ELR (cell line): Measurements from ENCODE around the gene RNF169.

Experiments used
- DNase-seq: peaks from one replicate; pipeline ENCODE4 v3.0.0-alpha.2; 2015; ENCODE audit warnings: low read depth

The RNF169 gene

DNA sequence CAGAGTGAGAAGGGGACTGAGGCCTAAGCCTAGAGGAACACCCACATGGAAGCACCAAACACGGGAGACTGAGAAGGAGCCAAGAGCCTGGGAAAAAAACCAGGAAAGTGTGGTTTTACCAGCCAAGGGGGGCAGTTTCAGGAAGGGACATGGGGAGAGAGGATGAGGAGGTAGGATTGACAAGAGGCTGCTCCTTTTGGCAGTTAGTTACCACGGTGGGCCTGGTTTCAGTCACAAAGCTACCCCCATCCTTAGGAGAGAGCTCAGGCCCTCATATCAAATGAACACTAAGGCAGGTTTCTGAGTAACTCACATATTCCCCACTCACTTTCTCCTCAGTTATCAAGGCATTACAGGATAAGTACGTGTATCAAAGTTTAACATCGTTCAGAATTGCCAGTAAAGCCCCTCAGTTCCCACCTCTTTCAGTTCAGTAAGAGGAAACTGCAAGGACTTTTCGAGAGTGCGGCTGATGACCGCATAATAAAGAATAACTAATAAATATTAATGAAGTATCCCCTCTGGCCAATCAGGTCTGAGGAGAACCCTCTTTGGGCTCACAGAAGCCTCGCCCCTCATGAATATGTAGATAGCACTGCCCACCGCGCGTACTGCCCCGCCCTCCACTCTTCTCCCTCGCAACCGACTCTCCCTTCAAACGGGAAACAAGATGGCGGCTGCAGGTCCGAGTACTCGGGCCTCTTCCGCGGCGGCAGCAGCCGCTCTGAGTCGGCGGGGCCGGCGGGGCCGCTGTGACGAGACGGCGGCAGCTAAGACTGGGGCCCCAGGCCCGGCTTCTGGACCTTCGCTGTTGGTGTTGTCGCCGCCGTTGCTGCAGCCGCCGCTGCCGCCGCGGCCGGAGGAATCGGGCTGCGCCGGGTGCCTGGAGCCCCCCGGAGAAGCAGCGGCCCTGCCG, at the start of gene RNF169:
RNF169 (plus strand) TSS at position 639 of the 916 bp plus-strand sequence; CDS start at position 671, 32 bp downstream.
- peak; percentile 98 for DNase-seq

- no peak for DNase-seq
Measured at GRCh38 chr11:74699615-74700396, 48.8 kb upstream of the RNF169 start.

GRCh38 chr11:74701351-74701750, 47.3 kb upstream of the RNF169 start:
- DNase-seq: no peak

DNA sequence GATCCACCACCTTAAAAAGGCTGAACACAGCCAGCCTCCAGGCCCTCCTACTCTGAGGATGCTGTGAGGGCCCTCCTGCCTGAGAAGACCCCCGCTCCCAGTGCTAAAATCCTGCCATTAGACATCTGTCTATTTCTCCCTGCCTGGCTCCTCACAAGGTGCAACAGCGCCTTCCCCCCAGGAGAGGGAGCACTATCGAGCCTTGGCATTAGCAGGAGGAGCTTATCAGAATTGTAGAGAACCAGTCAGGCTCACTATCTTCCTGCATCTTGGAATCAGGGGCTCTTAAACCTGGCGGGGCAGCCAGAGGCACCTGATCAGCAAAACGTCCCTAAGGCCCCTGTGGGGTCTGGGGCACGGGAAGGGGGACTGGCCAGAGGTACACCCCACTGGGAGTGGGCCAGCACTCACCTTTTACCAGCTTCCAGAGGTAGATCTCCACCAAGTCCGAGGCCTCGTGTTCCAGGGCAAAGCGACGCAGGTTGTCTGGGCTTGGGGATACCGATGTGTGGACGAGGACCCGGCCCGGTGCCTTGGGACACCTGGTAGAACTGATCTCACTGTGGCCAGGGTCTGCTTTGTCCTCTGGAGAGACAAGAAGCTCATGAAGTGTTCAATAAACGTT, 46.2 kb upstream of the RNF169 start:
- DNase-seq: peak; percentile 77

DNA sequence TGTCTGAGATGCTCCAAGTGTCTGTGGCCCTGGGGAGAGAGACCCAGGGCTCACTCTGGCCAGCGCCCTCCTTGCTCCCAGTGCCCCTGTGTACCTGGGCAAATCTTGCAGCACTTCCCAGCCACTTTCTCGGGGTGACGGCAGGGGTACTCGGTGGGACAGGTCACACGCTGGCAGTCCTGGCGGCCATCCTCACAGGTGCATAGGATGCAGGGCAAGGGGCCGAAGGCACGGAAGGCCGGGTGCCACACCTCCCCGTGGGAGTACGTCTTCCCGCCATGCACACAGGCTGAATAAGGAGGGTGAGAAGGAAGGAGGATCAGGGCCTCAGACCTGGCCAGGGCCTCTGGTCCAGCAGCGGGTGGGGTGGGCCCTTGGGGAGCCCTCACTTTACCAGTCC, 45.4 kb upstream of the RNF169 start:
- no peak for DNase-seq

DNA sequence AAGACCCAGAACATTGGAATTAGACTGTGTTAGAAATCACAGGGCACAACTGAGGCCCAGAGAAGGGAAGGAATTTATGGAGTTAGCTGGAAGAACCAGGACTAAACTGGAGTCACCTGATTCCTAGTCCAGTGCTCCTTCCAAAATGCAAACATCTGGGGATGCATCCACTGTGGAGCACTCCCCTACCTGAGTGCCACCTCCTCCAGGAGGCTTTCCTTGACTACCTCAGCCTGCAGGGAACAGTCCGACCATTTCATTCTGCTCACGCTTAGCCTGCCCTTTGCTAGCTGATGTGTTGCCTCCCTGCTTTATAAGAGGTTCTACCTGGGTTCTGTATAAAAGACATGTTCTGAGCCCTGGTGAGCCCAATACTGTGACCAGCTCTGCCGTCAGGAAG, 41.5 kb upstream of the RNF169 start:
- no peak for DNase-seq

DNA sequence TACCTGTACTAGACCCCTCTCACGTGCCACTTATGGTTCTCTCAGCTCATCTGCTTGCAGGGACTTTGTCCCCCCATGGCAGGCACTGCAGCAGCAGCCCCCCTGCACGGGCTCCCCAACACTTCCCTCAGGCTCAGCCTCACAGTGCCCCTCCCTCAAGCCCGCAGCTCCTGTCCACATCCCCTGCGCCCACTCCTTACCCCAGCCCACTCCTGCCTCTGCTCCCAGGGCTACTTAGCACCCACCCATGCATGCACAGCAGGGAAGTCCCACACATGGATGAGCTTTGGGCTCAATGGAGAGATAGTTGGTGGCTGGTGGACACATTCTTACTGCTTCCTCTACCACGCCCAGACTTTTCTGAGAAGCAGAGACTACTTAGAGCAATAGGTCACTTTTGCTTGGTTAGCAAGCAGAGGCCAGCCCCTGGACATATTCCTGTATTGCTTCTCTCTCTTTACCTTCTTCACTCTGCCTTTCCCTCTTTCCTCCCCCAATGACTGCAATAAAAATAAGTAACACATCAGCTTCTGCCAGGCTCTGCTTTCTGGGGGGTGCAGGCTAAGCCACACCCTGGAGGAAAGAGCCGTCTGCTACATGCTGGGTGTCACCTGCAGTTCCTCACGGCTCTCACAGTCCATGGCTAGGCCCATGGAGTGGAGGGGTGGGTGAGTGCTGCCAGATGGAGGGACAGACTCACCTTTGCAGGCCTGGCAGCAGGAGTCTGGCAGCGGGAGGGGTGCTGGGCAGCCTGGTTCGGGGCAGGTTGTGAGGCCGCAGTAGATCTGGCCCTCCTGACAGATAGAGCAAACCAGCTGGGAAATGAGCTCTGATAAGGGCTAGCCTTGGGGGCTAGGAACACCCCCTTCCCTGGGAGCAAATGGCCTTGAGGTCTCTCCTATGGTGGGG, 40.8 kb upstream of the RNF169 start:
- DNase-seq: no peak

DNA sequence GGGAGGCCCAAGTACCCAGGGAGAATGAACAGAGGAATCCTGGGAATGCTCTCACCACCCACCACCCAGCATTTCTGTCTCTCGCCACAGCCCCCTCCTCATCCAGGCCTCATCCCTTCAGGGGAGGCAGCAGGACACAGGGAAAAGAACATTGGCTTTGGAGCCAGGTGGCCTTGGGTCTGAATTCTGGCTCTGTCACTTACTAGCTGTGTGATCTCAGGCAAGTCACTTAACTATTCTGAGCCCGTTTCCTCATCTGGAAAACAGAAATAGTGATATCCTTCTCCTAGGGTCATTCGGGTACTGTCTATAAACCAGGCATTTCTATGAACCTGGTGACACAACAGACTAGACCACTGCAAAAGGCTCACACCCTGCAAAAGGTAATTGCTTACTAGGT, 39.5 kb upstream of the RNF169 start:
- no peak for DNase-seq

DNA sequence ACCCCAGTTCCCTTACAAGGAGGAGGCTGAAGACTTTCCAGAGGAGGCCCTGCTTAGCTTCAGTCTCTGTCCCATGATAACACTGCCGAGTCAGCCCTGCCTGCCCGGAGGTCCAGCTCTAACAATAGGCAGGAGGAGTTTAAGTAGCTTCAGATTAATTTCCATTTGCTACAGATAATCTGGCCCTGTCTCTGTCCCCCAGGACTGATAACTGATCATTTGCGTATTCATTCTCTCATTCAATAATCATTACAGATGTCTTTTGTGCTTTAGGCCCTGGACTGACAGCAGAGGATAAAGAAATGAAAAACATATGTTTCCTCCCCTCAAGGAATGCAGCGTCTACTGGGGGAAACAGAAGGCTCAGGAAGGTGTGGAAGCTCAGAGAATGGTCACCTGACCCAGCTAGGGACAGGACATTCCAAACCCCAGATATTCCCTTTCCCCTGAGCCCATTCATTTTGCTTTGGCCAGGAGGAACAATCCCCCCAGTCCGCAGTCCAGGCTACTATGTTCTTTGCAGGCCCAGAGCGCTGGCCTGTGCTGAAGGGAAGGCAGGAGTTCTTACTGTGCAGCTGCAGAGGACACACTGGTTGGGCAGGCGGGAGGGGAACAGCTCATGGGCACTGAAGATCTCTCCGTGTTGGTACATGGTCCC, 38.2 kb upstream of the RNF169 start:
- DNase-seq: no peak

- DNase-seq: no peak
Measured at GRCh38 chr11:74713686-74714085, 35.0 kb upstream of the RNF169 start.

- no peak for DNase-seq
Measured at GRCh38 chr11:74714904-74715303, 33.7 kb upstream of the RNF169 start.

GRCh38 chr11:74717221-74717969, 31.3 kb upstream of the RNF169 start:
- no peak for DNase-seq

DNA sequence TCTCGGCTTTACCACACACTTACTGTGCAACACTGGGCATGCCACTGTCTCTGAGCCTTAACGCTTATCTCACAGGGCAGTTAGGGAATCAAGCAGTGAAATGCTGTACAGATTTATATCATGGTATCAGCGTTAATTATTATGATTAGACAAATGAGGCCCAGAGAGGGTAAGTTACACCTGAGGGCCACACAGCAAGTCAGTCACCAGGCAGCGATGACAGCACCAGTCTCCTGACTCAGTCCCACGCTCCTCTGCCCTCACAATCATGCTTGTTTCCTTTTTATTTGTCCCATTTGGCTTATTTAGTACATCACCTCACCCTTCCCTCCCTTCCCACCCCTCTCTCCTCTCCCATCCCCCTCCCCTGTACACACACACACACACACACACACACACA, 29.6 kb upstream of the RNF169 start:
- DNase-seq: no peak

DNA sequence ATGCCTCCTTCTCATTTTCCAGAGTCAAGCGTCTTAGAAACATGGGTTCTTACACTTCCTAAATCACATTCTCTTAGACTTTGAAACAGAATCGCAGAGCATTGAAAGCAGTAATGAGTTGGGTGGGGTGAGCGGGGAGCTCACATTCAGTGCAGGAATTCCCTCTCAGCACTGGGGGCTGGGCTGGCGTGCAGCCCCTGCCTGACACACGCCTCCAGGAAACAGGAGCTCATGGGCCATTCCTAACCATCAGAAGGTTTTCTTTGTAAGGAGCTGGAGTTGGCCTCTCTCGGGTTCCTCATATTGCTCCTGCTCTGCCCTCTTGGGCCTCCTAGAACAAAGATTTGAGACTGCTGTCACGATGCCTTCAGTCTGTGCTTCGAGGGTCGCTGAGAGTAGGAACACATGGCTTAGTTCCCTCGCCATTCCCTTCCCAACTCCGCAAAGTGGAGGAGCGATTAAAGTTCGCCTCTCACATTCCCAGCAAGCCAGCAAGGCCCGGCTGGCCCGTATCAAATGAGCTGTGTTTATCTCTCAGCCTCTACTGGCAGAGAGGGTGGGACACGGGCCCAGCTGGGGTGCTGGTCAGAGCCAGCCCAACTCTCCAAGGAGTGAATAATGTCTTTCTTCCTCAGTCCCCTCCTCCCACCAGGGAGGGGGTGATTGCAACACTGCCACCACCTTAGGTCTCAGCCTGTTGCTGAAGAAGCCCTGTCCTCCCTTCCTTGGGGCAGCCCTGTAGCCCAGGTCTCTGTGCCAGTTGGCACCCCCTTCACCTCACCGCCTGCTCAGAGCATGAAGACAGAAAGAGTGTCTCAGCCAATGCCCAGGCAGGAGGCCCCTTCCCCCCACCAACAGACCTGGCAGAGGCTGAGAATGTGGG, 27.8 kb upstream of the RNF169 start:
- no peak for DNase-seq

- DNase-seq: no peak
Measured at GRCh38 chr11:74721479-74721835, 27.2 kb upstream of the RNF169 start.

- DNase-seq: no peak
Measured at GRCh38 chr11:74723511-74723910, 25.1 kb upstream of the RNF169 start.

GRCh38 chr11:74725701-74726100, 22.9 kb upstream of the RNF169 start:
- peak; percentile 15 for DNase-seq

GRCh38 chr11:74726547-74727182, 22.0 kb upstream of the RNF169 start:
- DNase-seq: peak; percentile 71

GRCh38 chr11:74729397-74729796, 19.3 kb upstream of the RNF169 start:
- DNase-seq: no peak
